Measurements from ENCODE around the gene SGMS1.
A peak's percentile ranks its signal among the peaks of the same experiment; 100 is the strongest.
"Not testable (repeated sequence)": the region's sequence is repeated elsewhere in the genome, so short reads cannot be mapped to it uniquely, and the experiment has no call there.

SGMS1 gene

GRCh38 chr10:50394832-50395231, 228.9 kb downstream of the SGMS1 start:
- DNase-seq, result no peak

GRCh38 chr10:50393784-50394467, 229.8 kb downstream of the SGMS1 start:
- no peak for DNase-seq

- DNase-seq, result no peak
Observed at GRCh38 chr10:50392966-50393718, 230.6 kb downstream of the SGMS1 start.

GRCh38 chr10:50392426-50392825, 231.3 kb downstream of the SGMS1 start:
- DNase-seq, result no peak

- no peak for DNase-seq
Observed at GRCh38 chr10:50390302-50390701, 233.5 kb downstream of the SGMS1 start.

- no peak for DNase-seq
Observed at GRCh38 chr10:50388181-50388580, 235.6 kb downstream of the SGMS1 start.

GRCh38 chr10:50387732-50388073, 236.1 kb downstream of the SGMS1 start:
- no peak for DNase-seq

GRCh38 chr10:50387007-50387731, 236.6 kb downstream of the SGMS1 start:
- no peak for DNase-seq

- DNase-seq, result no peak
Observed at GRCh38 chr10:50385624-50386023, 238.1 kb downstream of the SGMS1 start.

- DNase-seq, result no peak
Observed at GRCh38 chr10:50384898-50385297, 238.9 kb downstream of the SGMS1 start.

GRCh38 chr10:50384238-50384637, 239.5 kb downstream of the SGMS1 start:
- no peak for DNase-seq

- no peak for DNase-seq
Observed at GRCh38 chr10:50382576-50383023, 241.2 kb downstream of the SGMS1 start.

GRCh38 chr10:50381642-50382041, 242.1 kb downstream of the SGMS1 start:
- DNase-seq, result peak; percentile 25

- DNase-seq, result no peak
Observed at GRCh38 chr10:50379616-50380015, 244.1 kb downstream of the SGMS1 start.

- no peak for DNase-seq
Observed at GRCh38 chr10:50375745-50376144, 248.0 kb downstream of the SGMS1 start.

GRCh38 chr10:50375051-50375452, 248.7 kb downstream of the SGMS1 start:
- DNase-seq, result no peak

- DNase-seq, result peak; percentile 44
Observed at GRCh38 chr10:50373821-50374501, 249.8 kb downstream of the SGMS1 start.

- no peak for DNase-seq
Observed at GRCh38 chr10:50369931-50370330, 253.8 kb downstream of the SGMS1 start.

GRCh38 chr10:50367732-50368131, 256.0 kb downstream of the SGMS1 start:
- DNase-seq, result peak; percentile 32

GRCh38 chr10:50366421-50366820, 257.3 kb downstream of the SGMS1 start:
- DNase-seq, result not testable (repeated sequence)

- DNase-seq, result not testable (repeated sequence)
Observed at GRCh38 chr10:50364730-50365129, 259.0 kb downstream of the SGMS1 start.

GRCh38 chr10:50362547-50363125, 261.1 kb downstream of the SGMS1 start:
- DNase-seq, result no peak

- no peak for DNase-seq
Observed at GRCh38 chr10:50361946-50362345, 261.8 kb downstream of the SGMS1 start.
